Mesothelial cell of epicardium (in vitro differentiated cells): ENCODE results near the gene RASSF7. TPM values are rescaled to one million over a fixed set of nuclear protein-coding genes. Genes with fewer than 3 reads are reported as not detected.

ENCODE experiments used
- DNase-seq, 2 experiments: peaks; one replicate each; pipeline ENCODE4 v3.0.0; 2021; ENCODE audit warnings: low spot score in 2 of 2; ENCODE audit not compliant: unreplicated experiment in 2 of 2
- H3K27ac Mint-ChIP-seq: 2 replicates; pipeline ENCODE4 v1.8.0; 2021; ENCODE audit warnings: mixed read lengths
- H3K27me3 Mint-ChIP-seq: 2 replicates; pipeline ENCODE4 v1.8.0; 2021; ENCODE audit warnings: low read depth, mixed read lengths
- H3K36me3 Mint-ChIP-seq: 2 replicates; pipeline ENCODE4 v1.8.0; 2021; ENCODE audit warnings: mixed read lengths
- H3K4me1 Mint-ChIP-seq: 2 replicates; pipeline ENCODE4 v1.8.0; 2021; ENCODE audit warnings: mixed read lengths
- H3K4me3 Mint-ChIP-seq: 2 replicates; pipeline ENCODE4 v1.8.0; 2021; ENCODE audit warnings: mild to moderate bottlenecking, moderate library complexity, mixed read lengths
- H3K9me3 Mint-ChIP-seq: 2 replicates; pipeline ENCODE4 v1.8.0; 2021; ENCODE audit warnings: mixed read lengths
- CTCF ChIP-seq: fragments of 200-600 bp; sonication (generic); IDR thresholded peaks from one replicate; pipeline ENCODE4 v1.5.0; 2021; ENCODE audit warnings: antibody characterized with exemption; ENCODE audit not compliant: unreplicated experiment
- total RNA-seq: library from RNA; stranded (reverse); gene quantifications from 3 replicates; pipeline ENCODE4 v1.2.1, GENCODE V29; 2021

The RASSF7 gene
- total RNA-seq, 1 donor from 2014 or later: 32.3 TPM

GRCh38 chr11:592501-592900, 31.7 kb downstream of the RASSF7 start:
- no peak overlapping the region for H3K27ac Mint-ChIP-seq
- H3K27me3 Mint-ChIP-seq: no peaks in the 10 kb centered on the region
- H3K36me3 Mint-ChIP-seq: peaks cover 43% of the 10 kb centered on the region
- TF ChIP-seq CTCF: no peak
- H3K9me3 Mint-ChIP-seq: no peaks in the 10 kb centered on the region
- DNase-seq: no peak
- H3K4me3 Mint-ChIP-seq: no peak overlapping the region
- H3K4me1 Mint-ChIP-seq: no peaks in the 10 kb centered on the region

- Mint-ChIP-seq H3K4me3 (no peak overlapping the region), H3K27me3 (no peaks in the 10 kb centered on the region), H3K27ac (no peak overlapping the region), H3K9me3 (no peaks in the 10 kb centered on the region), H3K4me1 (no peaks in the 10 kb centered on the region), H3K36me3 (peaks cover 41% of the 10 kb centered on the region)
- DNase-seq: no peak
- no peak for TF ChIP-seq CTCF
Measured at GRCh38 chr11:592918-593317, 32.1 kb downstream of the RASSF7 start.

GRCh38 chr11:593347-593746, 32.6 kb downstream of the RASSF7 start:
- H3K27me3 Mint-ChIP-seq: no peaks in the 10 kb centered on the region
- no peak for TF ChIP-seq CTCF
- no peaks in the 10 kb centered on the region for H3K4me1 Mint-ChIP-seq
- no peak overlapping the region for H3K4me3 Mint-ChIP-seq
- no peaks in the 10 kb centered on the region for H3K9me3 Mint-ChIP-seq
- DNase-seq: no peak
- H3K36me3 Mint-ChIP-seq: peaks cover 41% of the 10 kb centered on the region
- no peak overlapping the region for H3K27ac Mint-ChIP-seq

- Mint-ChIP-seq H3K27ac (no peak overlapping the region), H3K27me3 (no peaks in the 10 kb centered on the region), H3K4me3 (no peak overlapping the region), H3K9me3 (no peaks in the 10 kb centered on the region), H3K36me3 (peaks cover 39% of the 10 kb centered on the region), H3K4me1 (no peaks in the 10 kb centered on the region)
- TF ChIP-seq CTCF: no peak
- no peak for DNase-seq
Measured at GRCh38 chr11:595400-595799, 34.6 kb downstream of the RASSF7 start.

GRCh38 chr11:596374-596773, 35.6 kb downstream of the RASSF7 start:
- Mint-ChIP-seq H3K4me3 (no peak overlapping the region), H3K4me1 (no peaks in the 10 kb centered on the region), H3K27me3 (no peaks in the 10 kb centered on the region), H3K27ac (no peak overlapping the region), H3K36me3 (peaks cover 36% of the 10 kb centered on the region), H3K9me3 (no peaks in the 10 kb centered on the region)
- DNase-seq: no peak
- TF ChIP-seq CTCF: no peak

- Mint-ChIP-seq H3K27ac (no peak overlapping the region), H3K4me3 (no peak overlapping the region), H3K4me1 (no peaks in the 10 kb centered on the region), H3K36me3 (peaks cover 38% of the 10 kb centered on the region), H3K27me3 (no peaks in the 10 kb centered on the region), H3K9me3 (no peaks in the 10 kb centered on the region)
- no peak for DNase-seq
- TF ChIP-seq CTCF: no peak
Measured at GRCh38 chr11:597166-597725, 36.5 kb downstream of the RASSF7 start.
